ENCODE results near the gene INPP5E.

The INPP5E gene

DNA sequence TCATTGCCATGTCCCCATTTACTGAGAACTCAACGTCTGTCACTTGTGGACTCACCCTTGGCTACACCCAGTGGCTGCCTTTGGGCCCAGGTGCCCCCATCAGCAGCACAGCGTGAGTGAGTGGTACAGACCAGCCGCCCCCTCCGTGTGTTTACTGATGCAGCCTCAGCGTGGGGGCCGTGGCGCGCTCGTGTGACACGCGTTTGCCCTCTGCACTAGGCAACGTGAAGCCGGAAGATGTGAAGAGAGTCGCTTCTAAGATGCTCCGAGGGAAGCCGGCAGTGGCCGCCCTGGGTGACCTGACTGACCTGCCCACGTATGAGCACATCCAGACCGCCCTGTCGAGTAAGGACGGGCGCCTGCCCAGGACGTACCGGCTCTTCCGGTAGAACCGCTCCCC lies 16.8 kb downstream of the INPP5E start:
- DNase-seq (ENCODE audit: low spot score) = no peak
- in situ Hi-C loops (cut with MboI; ENCODE audit: low sequenced_read_pairs, unreplicated experiment) = no loop called here
- no peak for TF ChIP-seq CTCF (IDR thresholded peaks at IDR 0.05; ENCODE audit: borderline replicate concordance, control extremely low read depth, extremely low read depth, insufficient read depth, missing control alignments)

DNA sequence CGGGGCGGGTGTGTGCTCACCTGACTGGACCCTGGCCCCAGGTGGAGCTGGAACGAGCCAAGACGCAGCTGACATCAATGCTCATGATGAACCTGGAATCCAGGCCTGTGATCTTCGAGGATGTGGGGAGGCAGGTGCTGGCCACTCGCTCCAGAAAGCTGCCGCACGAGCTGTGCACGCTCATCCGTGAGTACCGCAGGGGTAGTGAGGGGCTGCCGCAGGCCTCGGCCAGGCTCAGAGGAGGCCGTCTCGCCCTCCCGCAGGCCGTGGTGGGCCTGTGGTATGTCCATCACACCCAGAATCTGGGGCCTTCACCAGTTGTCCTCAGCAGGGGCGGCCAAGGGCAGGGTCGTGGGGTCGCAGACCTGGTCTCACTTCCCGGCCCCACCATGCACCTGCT lies 17.9 kb downstream of the INPP5E start:
- TF ChIP-seq CTCF (IDR thresholded peaks at IDR 0.05; ENCODE audit: borderline replicate concordance, control extremely low read depth, extremely low read depth, insufficient read depth, missing control alignments) = no peak
- in situ Hi-C loops (cut with MboI; ENCODE audit: low sequenced_read_pairs, unreplicated experiment) = no loop called here
- no peak for DNase-seq (ENCODE audit: low spot score)

GRCh38 chr9:136419092-136419420 lies 20.6 kb downstream of the INPP5E start:
- TF ChIP-seq CTCF (IDR thresholded peaks at IDR 0.05; ENCODE audit: borderline replicate concordance, control extremely low read depth, extremely low read depth, insufficient read depth, missing control alignments) = no peak
- in situ Hi-C loops (cut with MboI; ENCODE audit: low sequenced_read_pairs, unreplicated experiment) = no loop called here
- no peak for DNase-seq (ENCODE audit: low spot score)

- DNase-seq (ENCODE audit: low spot score) = no peak
- no peak for TF ChIP-seq CTCF (IDR thresholded peaks at IDR 0.05; ENCODE audit: borderline replicate concordance, control extremely low read depth, extremely low read depth, insufficient read depth, missing control alignments)
- in situ Hi-C loops (cut with MboI; ENCODE audit: low sequenced_read_pairs, unreplicated experiment) = no loop called here
Observed at GRCh38 chr9:136418182-136419091, 21.2 kb downstream of the INPP5E start.

DNA sequence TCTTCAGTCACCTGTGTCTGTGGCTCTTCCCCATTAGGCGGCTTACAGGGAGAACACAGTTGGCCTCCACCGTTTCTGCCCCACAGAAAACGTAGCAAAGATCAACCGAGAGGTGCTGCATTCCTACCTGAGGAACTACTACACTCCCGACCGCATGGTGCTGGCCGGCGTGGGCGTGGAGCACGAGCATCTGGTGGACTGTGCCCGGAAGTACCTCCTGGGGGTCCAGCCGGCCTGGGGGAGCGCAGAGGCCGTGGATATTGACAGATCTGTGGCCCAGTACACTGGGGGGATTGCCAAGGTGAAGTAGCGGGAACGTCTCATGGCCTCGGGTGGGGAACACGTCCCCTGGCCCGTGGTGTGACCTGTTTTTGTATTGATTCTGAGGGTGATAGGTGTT lies 22.7 kb downstream of the INPP5E start:
- in situ Hi-C loops (cut with MboI; ENCODE audit: low sequenced_read_pairs, unreplicated experiment) = no loop called here
- DNase-seq (ENCODE audit: low spot score) = no peak
- TF ChIP-seq CTCF (IDR thresholded peaks at IDR 0.05; ENCODE audit: borderline replicate concordance, control extremely low read depth, extremely low read depth, insufficient read depth, missing control alignments) = no peak

DNA sequence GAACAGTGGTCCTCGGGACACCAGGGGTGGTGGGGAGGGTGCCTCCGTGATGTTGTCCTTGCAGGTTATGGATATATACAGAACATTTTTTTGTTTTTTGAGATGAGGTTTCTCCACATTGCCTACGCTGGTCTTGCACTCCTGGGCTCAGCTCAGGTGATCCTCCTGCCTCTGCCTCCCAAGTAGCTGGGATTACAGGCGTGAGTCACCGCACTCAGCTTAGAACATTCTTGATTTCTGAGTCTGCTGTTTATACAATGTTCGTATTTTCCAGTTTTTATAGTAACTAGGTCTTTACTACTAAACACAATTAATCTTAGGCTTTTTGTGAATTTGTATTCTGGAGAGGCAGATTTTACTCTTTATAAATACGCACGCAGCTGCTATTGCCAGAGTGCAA lies 23.2 kb downstream of the INPP5E start:
- in situ Hi-C loops (cut with MboI; ENCODE audit: low sequenced_read_pairs, unreplicated experiment) = no loop called here
- no peak for TF ChIP-seq CTCF (IDR thresholded peaks at IDR 0.05; ENCODE audit: borderline replicate concordance, control extremely low read depth, extremely low read depth, insufficient read depth, missing control alignments)
- DNase-seq (ENCODE audit: low spot score) = no peak
